PC-9 (cell line): ENCODE results near the gene SEC22A.

Experiments used
- EZH2 ChIP-seq: fragments of 200-600 bp; sonication (generic); IDR thresholded peaks from 2 replicates; pipeline ENCODE4 v1.8.0; 2017; ENCODE audit warnings: antibody characterized with exemption, low read depth
- TF ChIP-seq, protein P1 (sequence below): fragments of 200-600 bp; sonication (generic); conservative IDR thresholded peaks from 2 replicates; pipeline ENCODE4 v1.6.1; 2017; ENCODE audit warnings: mixed run types, antibody characterized with exemption, mild to moderate bottlenecking, moderate library complexity

DNA sequence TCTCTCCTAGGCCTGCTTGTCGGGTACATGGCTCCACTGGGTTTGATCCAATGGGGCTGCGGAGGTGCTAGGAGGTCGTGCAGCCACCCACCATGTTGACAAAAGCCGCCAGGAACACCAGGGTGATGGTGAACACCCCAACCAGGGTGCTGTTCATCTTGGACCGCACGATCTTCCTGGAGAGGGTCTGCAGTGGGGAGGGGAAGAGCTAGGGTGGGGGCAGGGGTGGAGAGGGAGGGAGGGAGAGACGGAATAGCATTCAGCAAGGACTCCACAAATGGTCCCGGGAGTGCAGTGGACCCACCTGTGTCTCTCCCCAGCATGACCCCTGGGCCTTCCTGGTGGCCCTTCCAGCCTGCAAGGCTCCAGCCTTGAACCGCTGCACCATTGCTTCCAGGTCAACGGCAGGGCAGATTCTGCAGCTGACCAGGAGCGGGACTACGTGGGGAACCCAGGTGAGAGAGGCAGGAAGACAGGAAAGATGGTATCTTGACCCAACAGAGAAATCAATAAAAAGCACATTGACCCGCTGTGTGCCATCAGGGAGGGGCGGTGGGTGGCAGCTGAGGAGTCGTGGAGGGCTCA, 102.3 kb downstream of the SEC22A start:
- TF ChIP-seq, protein P1, sequence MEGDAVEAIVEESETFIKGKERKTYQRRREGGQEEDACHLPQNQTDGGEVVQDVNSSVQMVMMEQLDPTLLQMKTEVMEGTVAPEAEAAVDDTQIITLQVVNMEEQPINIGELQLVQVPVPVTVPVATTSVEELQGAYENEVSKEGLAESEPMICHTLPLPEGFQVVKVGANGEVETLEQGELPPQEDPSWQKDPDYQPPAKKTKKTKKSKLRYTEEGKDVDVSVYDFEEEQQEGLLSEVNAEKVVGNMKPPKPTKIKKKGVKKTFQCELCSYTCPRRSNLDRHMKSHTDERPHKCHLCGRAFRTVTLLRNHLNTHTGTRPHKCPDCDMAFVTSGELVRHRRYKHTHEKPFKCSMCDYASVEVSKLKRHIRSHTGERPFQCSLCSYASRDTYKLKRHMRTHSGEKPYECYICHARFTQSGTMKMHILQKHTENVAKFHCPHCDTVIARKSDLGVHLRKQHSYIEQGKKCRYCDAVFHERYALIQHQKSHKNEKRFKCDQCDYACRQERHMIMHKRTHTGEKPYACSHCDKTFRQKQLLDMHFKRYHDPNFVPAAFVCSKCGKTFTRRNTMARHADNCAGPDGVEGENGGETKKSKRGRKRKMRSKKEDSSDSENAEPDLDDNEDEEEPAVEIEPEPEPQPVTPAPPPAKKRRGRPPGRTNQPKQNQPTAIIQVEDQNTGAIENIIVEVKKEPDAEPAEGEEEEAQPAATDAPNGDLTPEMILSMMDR, result no peak
- no peak for TF ChIP-seq EZH2
